Measurements from ENCODE around the gene HPSE2. TPM values are rescaled to one million over a fixed set of nuclear protein-coding genes. Genes with fewer than 3 reads are reported as not detected.

HPSE2 gene
- total RNA-seq, 2 donors from 2014 or later = 1.0 to 1.8 TPM

DNA sequence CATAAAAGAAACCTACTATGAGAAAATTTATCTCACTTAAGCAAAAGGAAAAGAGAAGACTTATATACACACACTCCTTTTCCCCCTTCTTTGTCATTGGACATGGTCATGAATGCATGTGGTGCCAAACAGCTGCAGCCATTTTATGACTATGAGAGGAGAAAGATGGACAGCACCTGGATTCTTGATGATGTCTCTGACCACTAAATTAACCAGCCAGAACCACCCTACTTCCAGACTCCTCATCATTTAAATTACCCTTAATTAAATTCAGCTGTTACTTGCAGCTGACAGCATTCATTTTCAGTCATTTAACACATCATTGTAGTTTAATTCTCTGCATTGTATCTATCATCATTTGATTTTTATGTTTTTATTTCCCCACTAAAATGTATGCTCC lies 409.9 kb downstream of the HPSE2 start:
- Histone ChIP-seq H3K9ac (ENCODE audit: low read depth in 2 of 2, low read length in 2 of 2) (no peak overlapping the region), H3K36me3 (no peaks in the 10 kb centered on the region), H3K4me3 (no peak overlapping the region), H3K9me3 (no peaks in the 10 kb centered on the region), H3K27ac (no peak overlapping the region), H3K4me1 (no peaks in the 10 kb centered on the region), H3K27me3 (no peaks in the 10 kb centered on the region)
- intact Hi-C loops (cut with DNase I) = no loop called here
- no peak for DNase-seq
- TF ChIP-seq, protein P1, sequence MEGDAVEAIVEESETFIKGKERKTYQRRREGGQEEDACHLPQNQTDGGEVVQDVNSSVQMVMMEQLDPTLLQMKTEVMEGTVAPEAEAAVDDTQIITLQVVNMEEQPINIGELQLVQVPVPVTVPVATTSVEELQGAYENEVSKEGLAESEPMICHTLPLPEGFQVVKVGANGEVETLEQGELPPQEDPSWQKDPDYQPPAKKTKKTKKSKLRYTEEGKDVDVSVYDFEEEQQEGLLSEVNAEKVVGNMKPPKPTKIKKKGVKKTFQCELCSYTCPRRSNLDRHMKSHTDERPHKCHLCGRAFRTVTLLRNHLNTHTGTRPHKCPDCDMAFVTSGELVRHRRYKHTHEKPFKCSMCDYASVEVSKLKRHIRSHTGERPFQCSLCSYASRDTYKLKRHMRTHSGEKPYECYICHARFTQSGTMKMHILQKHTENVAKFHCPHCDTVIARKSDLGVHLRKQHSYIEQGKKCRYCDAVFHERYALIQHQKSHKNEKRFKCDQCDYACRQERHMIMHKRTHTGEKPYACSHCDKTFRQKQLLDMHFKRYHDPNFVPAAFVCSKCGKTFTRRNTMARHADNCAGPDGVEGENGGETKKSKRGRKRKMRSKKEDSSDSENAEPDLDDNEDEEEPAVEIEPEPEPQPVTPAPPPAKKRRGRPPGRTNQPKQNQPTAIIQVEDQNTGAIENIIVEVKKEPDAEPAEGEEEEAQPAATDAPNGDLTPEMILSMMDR (IDR thresholded peaks at IDR 0.05) = no peak

DNA sequence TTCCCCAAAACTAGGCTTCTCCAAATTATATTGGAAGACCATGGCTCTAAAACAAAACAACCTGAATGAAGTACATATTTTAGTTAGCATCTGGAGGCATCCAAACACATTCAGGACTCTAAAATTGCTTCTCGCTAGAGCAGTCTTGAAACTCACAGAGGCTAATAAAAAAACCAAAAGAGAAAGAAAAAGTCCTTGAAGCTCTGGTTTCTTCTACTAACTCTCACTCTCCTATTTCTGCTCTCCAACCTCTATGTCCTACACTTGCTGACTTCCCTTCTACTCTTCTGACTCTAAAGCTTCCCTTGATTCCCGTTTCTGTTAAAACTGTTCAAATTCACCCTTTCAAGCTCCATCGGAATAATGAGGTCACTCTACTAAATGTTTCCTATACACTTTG lies 418.3 kb downstream of the HPSE2 start:
- intact Hi-C loops (cut with DNase I) = no loop called here
- H3K4me3 ChIP-seq = no peak overlapping the region
- no peaks in the 10 kb centered on the region for H3K4me1 ChIP-seq
- no peak overlapping the region for H3K9ac ChIP-seq (ENCODE audit: low read depth in 2 of 2, low read length in 2 of 2)
- TF ChIP-seq, protein P1 (IDR thresholded peaks at IDR 0.05) = no peak
- no peak overlapping the region for H3K27ac ChIP-seq
- no peaks in the 10 kb centered on the region for H3K27me3 ChIP-seq
- DNase-seq = no peak
- H3K36me3 ChIP-seq = no peaks in the 10 kb centered on the region
- H3K9me3 ChIP-seq = no peaks in the 10 kb centered on the region

DNA sequence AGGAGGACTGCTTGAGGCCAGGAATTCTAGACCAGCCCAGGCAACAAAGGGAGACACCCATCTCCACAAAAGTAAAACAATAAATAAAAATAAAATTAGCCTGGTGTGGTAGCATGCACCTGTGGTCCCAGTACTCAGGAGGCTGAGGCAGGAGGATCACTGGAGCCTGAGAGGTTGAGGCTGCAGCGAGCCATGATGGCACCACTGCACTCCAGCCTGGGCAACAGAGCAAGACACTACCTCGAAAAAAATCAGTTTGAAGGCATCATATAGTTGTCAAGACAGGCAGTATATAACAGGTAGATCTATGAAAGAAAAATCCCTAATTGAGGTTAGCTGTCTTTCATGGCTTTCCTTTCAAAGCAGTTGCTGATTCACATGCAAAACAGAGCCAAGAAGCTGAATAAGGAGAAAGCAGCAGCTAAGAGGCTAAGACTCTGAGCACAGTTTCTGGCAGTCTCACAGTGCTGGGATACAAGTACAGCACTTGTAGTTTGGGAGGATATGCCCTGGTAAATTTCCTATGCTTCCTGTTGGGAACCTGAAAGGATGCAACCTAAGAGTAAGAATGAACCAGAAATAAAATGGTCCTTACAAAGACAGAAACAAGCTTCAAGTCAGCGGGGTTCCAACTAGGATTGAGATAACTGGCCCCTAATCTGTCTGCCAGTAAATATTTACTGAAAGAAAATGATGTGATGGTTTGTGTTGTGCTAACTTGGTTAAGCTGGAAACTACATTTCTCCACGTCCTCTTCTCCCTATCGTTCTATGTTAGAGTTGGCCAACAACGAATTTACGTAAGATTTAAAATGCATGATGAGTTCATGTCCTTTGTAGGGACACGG lies 420.4 kb downstream of the HPSE2 start:
- Histone ChIP-seq H3K9ac (ENCODE audit: low read depth in 2 of 2, low read length in 2 of 2) (no peak overlapping the region), H3K36me3 (no peaks in the 10 kb centered on the region), H3K9me3 (no peaks in the 10 kb centered on the region), H3K4me1 (no peaks in the 10 kb centered on the region), H3K4me3 (no peak overlapping the region), H3K27me3 (no peaks in the 10 kb centered on the region), H3K27ac (no peak overlapping the region)
- TF ChIP-seq, protein P1 (IDR thresholded peaks at IDR 0.05) = no peak
- intact Hi-C loops (cut with DNase I) = no loop called here
- no peak for DNase-seq

DNA sequence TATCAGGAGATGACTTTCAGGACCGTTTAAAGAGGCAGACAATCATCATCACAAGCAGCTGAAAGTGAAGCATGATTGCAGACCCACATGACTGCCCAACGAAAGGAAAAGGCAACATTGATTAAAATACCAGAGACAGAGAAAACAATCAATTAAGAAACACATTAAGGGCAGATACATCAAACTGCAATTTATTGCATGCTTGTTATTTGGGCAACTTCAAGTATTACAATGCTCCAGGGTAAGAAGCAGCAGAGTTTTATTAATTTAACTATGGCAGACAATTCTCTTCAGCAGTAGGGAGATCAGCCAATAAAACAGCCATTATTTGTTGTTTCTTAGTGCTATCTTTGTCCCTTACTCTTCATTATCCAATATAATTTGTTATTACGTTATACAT lies 421.2 kb downstream of the HPSE2 start:
- DNase-seq = no peak
- Histone ChIP-seq H3K9me3 (no peaks in the 10 kb centered on the region), H3K36me3 (no peaks in the 10 kb centered on the region), H3K27me3 (no peaks in the 10 kb centered on the region), H3K27ac (no peak overlapping the region), H3K4me3 (no peak overlapping the region), H3K9ac (ENCODE audit: low read depth in 2 of 2, low read length in 2 of 2) (no peak overlapping the region), H3K4me1 (no peaks in the 10 kb centered on the region)
- intact Hi-C loops (cut with DNase I) = no loop called here
- TF ChIP-seq, protein P1 (IDR thresholded peaks at IDR 0.05) = no peak

DNA sequence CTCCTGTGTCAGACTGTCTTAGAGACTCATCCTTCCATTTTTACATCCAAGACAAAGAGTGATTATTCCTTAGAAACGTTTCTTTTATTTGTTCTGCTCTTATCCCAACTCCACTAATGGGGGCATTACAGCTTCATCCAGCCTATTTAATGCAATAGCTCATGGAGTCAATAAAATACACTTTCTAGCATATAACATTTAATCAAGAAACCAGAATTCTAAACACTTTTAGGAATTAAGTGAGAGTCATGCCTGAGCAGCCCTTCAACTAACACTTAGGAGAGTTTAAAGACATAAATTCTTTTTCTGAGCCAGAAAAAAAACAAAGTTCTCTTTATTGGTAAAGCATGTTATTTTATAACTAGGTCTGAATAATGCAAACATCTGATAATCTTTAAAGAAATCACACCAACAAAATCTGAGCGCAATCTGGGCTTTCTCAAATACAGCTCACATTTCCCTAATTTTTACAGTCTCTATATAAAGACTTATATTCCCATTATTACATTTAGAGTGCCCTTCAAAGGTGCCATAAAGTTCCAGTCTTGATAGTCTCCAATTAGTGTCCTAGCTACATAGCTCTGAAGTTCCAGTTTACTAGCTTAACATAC lies 427.3 kb downstream of the HPSE2 start:
- Histone ChIP-seq H3K4me1 (no peaks in the 10 kb centered on the region), H3K27me3 (no peaks in the 10 kb centered on the region), H3K36me3 (no peaks in the 10 kb centered on the region), H3K9ac (ENCODE audit: low read depth in 2 of 2, low read length in 2 of 2) (no peak overlapping the region), H3K4me3 (no peak overlapping the region), H3K9me3 (no peaks in the 10 kb centered on the region), H3K27ac (no peak overlapping the region)
- intact Hi-C loops (cut with DNase I) = no loop called here
- no peak for DNase-seq
- TF ChIP-seq, protein P1 (IDR thresholded peaks at IDR 0.05) = no peak

Data from colonic mucosa (tissue), 4 donors.